ENCODE data around the gene ZNF350. TPM values are rescaled to one million over a fixed set of nuclear protein-coding genes. Genes with fewer than 3 reads are reported as not detected.

ZNF350 gene
- total RNA-seq, 1 donor from 2014 or later, result 6.5 TPM

DNA sequence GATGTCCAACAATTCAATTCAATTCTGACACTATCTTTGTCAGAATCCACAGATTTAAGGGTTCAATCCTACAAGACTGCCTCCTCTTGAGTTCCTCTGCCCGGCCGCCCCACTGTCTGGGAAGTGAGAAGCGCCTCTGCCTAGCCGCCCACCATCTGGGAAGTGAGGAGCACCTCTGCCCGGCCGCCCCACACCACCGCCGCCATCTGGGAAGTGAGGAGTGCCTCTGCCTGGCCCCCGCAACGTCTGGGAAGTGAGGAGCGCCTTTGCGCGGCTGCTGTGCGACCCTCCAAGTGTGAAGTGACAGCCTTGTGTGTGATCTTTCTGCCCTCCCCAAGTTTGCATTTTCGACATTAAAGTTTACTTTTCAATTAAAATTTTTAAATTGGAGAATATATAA is 35.6 kb upstream of the ZNF350 start:
- TF ChIP-seq CTCF (conservative IDR thresholded peaks at IDR 0.05), result no peak
- peaks cover 39% of the 10 kb centered on the region for H3K9me3 Mint-ChIP-seq

DNA sequence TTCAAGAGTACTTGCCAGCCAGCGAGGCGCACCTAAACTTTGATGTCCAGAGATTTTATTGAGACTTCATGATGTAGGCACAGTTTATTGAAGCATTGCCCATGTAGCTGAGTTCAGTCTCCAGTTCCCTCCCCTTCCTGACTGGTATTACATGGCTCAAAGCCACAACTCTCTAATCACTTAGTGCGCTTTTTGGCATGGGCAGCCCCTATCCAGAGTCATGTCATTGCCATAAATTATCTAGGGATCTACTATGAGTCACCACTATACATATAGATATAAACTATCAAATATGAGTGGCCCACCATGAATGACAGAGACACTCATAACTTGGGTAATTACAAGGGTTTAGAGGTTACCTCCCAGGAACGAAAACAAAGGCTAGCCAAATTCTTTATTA is 33.9 kb upstream of the ZNF350 start:
- TF ChIP-seq CTCF (conservative IDR thresholded peaks at IDR 0.05), result no peak
- Mint-ChIP-seq H3K36me3 (ENCODE audit: low read depth) (peaks cover 93% of the 10 kb centered on the region), H3K4me3 (no peak overlapping the region), H3K4me1 (no peaks in the 10 kb centered on the region), H3K27me3 (ENCODE audit: low read depth) (no peaks in the 10 kb centered on the region), H3K27ac (ENCODE audit: unreplicated experiment) (no peak overlapping the region), H3K9me3 (peaks cover 46% of the 10 kb centered on the region)
- no peak for DNase-seq (ENCODE audit: low read depth, low spot score)

More for the DNA sequence above, 35.6 kb upstream of the ZNF350 start:
- H3K27ac Mint-ChIP-seq (ENCODE audit: unreplicated experiment), result no peak overlapping the region
- peaks cover 93% of the 10 kb centered on the region for H3K36me3 Mint-ChIP-seq (ENCODE audit: low read depth)
- peaks cover 5% of the 10 kb centered on the region for H3K4me1 Mint-ChIP-seq
- no peak overlapping the region for H3K4me3 Mint-ChIP-seq
- DNase-seq (ENCODE audit: low read depth, low spot score), result no peak
- no peaks in the 10 kb centered on the region for H3K27me3 Mint-ChIP-seq (ENCODE audit: low read depth)

- Mint-ChIP-seq H3K36me3 (ENCODE audit: low read depth) (peaks cover 69% of the 10 kb centered on the region), H3K4me3 (peak overlapping the region; percentile 77), H3K9me3 (peaks cover 26% of the 10 kb centered on the region)
Measured at GRCh38 chr19:52010674-52011073, 24.0 kb upstream of the ZNF350 start.

GRCh38 chr19:52007806-52008557 is 21.3 kb upstream of the ZNF350 start, which contains the start of gene ZNF615:
TSS of gene ZNF615 (minus strand) at chr19:52008211. CDS start at chr19:52003711, 4,500 bp downstream.
- peak; percentile 88 for DNase-seq (ENCODE audit: low read depth, low spot score)
- H3K36me3 Mint-ChIP-seq (ENCODE audit: low read depth), result peaks cover 65% of the 10 kb centered on the region
- H3K27ac Mint-ChIP-seq (ENCODE audit: unreplicated experiment), result peak within 1 kb of the TSS; percentile 99
- no peaks in the 10 kb centered on the region for H3K27me3 Mint-ChIP-seq (ENCODE audit: low read depth)
- peaks cover 26% of the 10 kb centered on the region for H3K9me3 Mint-ChIP-seq
- no peak for TF ChIP-seq CTCF (conservative IDR thresholded peaks at IDR 0.05)
- H3K4me1 Mint-ChIP-seq, result peaks cover 17% of the 10 kb centered on the region
- peak within 1 kb of the TSS; percentile 96 for H3K4me3 Mint-ChIP-seq

More at GRCh38 chr19:52010674-52011073, 24.0 kb upstream of the ZNF350 start:
- no peak for TF ChIP-seq CTCF (conservative IDR thresholded peaks at IDR 0.05)
- Mint-ChIP-seq H3K27me3 (ENCODE audit: low read depth) (no peaks in the 10 kb centered on the region), H3K27ac (ENCODE audit: unreplicated experiment) (no peak overlapping the region), H3K4me1 (peaks cover 17% of the 10 kb centered on the region)
- DNase-seq (ENCODE audit: low read depth, low spot score), result no peak

DNA sequence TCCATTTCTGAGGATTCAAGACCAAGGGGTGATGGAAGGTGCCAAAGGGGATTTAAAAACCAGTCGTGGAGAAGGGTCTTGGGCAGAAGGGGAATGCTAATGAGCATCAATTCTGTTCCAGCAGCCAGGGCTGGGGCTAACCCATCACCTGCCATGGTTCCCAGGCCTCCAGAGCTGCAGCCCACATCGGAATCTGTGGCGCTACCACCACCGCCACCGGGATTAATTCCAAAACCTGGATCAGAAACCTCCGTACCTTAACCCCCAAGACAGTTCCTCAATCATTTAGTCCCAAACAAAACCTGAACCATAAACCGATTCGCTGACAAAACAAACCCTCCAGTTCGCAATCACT is 20.8 kb upstream of the ZNF350 start:
- H3K4me3 Mint-ChIP-seq, result peak overlapping the region; percentile 96
- peak; percentile 3 for DNase-seq (ENCODE audit: low read depth, low spot score)

More for the DNA sequence above, 20.8 kb upstream of the ZNF350 start:
- Mint-ChIP-seq H3K27me3 (ENCODE audit: low read depth) (no peaks in the 10 kb centered on the region), H3K27ac (ENCODE audit: unreplicated experiment) (peak overlapping the region; percentile 99), H3K36me3 (ENCODE audit: low read depth) (peaks cover 62% of the 10 kb centered on the region), H3K4me1 (peaks cover 17% of the 10 kb centered on the region), H3K9me3 (peaks cover 25% of the 10 kb centered on the region)
- TF ChIP-seq CTCF (conservative IDR thresholded peaks at IDR 0.05), result no peak
